Heart left ventricle (tissue), 16 donors: ENCODE results near the gene JAKMIP1. TPM values are rescaled to one million over a fixed set of nuclear protein-coding genes. Genes with fewer than 3 reads are reported as not detected.

Source experiments
- ATAC-seq, 4 donors: fragments of 200-7000 bp; cut with Tn5 transposase; one replicate each; pipeline ENCODE4 v1.9.1; 2020 to 2022; ENCODE audit warnings: moderate library complexity in 4 of 4, mild to moderate bottlenecking in 3 of 4, moderate number of reproducible peaks in 1 of 4
- DNase-seq, 5 donors: peaks; one replicate each; pipeline ENCODE4 v3.0.0-alpha.2; 2020
- H3K27ac ChIP-seq, 12 donors: fragments of 200-600 bp; sonication (generic) in 4 of 12; one replicate each; pipeline versions ENCODE4 v1.5.0 to v1.8.0; 2016 to 2022; ENCODE audit warnings: mild to moderate bottlenecking in 2 of 12
- H3K27me3 ChIP-seq, 9 donors: fragments of 200-600 bp; sonication (generic) in 2 of 9; one replicate each; pipeline versions ENCODE4 v1.5.1 to v1.8.0; 2016 to 2022; ENCODE audit warnings: mild to moderate bottlenecking in 3 of 9
- H3K36me3 ChIP-seq, 9 donors: fragments of 200-600 bp; sonication (generic) in 2 of 9; one replicate each; pipeline versions ENCODE4 v1.5.0 to v1.8.0; 2018 to 2022; ENCODE audit warnings: mild to moderate bottlenecking in 2 of 9
- H3K4me1 ChIP-seq, 12 donors: fragments of 200-600 bp; sonication (generic) in 4 of 12; one replicate each; pipeline versions ENCODE4 v1.5.0 to v1.8.0; 2016 to 2022; ENCODE audit warnings: mild to moderate bottlenecking in 3 of 12
- H3K4me3 ChIP-seq, 12 donors: fragments of 200-600 bp; sonication (generic) in 4 of 12; one replicate each; pipeline versions ENCODE4 v1.5.0 to v1.8.0; 2017 to 2022; ENCODE audit warnings: mild to moderate bottlenecking in 9 of 12, moderate library complexity in 4 of 12
- H3K9me3 ChIP-seq, 12 donors: fragments of 200-600 bp; sonication (generic) in 4 of 12; one replicate each; pipeline versions ENCODE4 v1.5.0 to v1.8.0; 2016 to 2022; ENCODE audit warnings: mild to moderate bottlenecking in 1 of 12
- POLR2A ChIP-seq, 2 donors: fragments of 450-650 bp; IDR thresholded peaks; one replicate each; pipeline ENCODE4 v1.6.1; 2017; ENCODE audit warnings: antibody characterized with exemption in 2 of 2, mild to moderate bottlenecking in 2 of 2, moderate library complexity in 2 of 2
- WGBS, 4 donors: extraction: QIAGEN DNeasy Blood & Tissue Kit in 2 of 4; methylation state at CpG; one replicate each; pipeline versions ENCODE4 v1.1.5 to v1.1.7; 2013 to 2018; 5-methylcytosine and 5-hydroxymethylcytosine counted together
- intact Hi-C, 10 donors: fragments of 100-400 bp; cut with DNase I; formaldehyde crosslinking; loops; one replicate each; pipeline versions ENCODE4 v1.11.1 to v1.14.2; 2022
- polyA plus RNA-seq, 2 donors: library from polyadenylated mRNA; stranded (reverse); fragments of 200-250 nt; gene quantifications; one replicate each; pipeline ENCODE4 v1.2.3, GENCODE V29; 2013
- total RNA-seq, 9 donors: library from RNA; depleted of rRNA in 2 of 9; stranded (reverse); fragments of >200 nt in 2 of 9; fragmentation: NEBNext Ultra II Directional in 3 of 9; extraction: Animal tissue kit (Norgen Biotek cat#: 25700) in 3 of 9; gene quantifications; one replicate each; pipeline versions ENCODE4 v1.1.0 to v1.2.4, GENCODE V29; 2016 to 2023
- TF ChIP-seq, protein P1 (sequence below), 12 donors: fragments of 200-600 bp; sonication (generic) in 4 of 12; IDR thresholded peaks; one replicate each; pipeline versions ENCODE4 v1.5.0 to v1.8.0; 2018 to 2022; ENCODE audit warnings: antibody characterized with exemption in 12 of 12, mild to moderate bottlenecking in 5 of 12
- donor health status: ischemic (EF 13 %, LVEDD 7.1; RV severe dilation, severe dysfunction).
- donor health status: healthy with polysubstance abuse.
- donor health status: DM: no; HTN: yes; CAD: no.
- donor health status: DM: no; HTN: no; CAD: no.
- donor health status: ischemic (EF 25% LVEDD 6.9; RV normal size, moderate dysfunction).
- donor health status: ischemic (EF 25% LVEDD 5.7; RV mildly dilated, moderate dysfunction).
- donor health status: healthy.
- donor health status: DM: yes; HTN: yes; CAD: no.
- donor health status: ischemic (EF 35%, LVEDD 5.7; RV mildly dilated, moderate dysfunction).
- donor health status: nonischemic (EF 11% LVEDD 7.7; RV severe dilation, severe dysfunction).
- donor health status: DM: yes; HTN: yes; CAD: no.
- donor health status: PGD.
- donor health status: ischemic (EF 29% LVEDD 5.4; RV normal size, mild dysfunction).
- donor health status: nonischemic (EF 23%, LVEDD 6.1; RV moderate dilation, normal function).

Gene JAKMIP1
- total and polyA plus RNA-seq, 11 donors: 0.01 to 0.99 (median 0.23) TPM; not detected in 6

DNA sequence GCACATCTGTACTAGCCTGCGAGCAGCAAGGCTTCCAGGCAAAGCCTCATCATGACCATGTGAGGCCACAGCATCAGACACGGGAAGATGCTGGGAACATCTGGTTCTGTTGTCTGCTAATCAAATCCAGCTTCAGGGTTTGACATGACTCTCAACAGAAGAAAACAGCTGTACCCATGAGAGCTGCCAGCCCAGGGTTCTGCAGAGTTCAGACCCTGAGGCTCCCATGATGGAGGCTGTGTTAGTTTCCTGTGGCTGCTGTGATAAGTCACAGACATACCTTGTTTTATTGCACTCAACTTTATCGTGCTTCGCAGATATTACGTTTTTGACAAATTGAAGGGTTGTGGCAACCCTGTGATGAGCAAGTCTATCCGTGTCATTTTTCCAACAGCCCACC is 37.5 kb downstream of the JAKMIP1 start:
- WGBS, 4 donors: 89 to 92% (median 90%) methylated on average over 6 of the region's 6 CpGs

DNA sequence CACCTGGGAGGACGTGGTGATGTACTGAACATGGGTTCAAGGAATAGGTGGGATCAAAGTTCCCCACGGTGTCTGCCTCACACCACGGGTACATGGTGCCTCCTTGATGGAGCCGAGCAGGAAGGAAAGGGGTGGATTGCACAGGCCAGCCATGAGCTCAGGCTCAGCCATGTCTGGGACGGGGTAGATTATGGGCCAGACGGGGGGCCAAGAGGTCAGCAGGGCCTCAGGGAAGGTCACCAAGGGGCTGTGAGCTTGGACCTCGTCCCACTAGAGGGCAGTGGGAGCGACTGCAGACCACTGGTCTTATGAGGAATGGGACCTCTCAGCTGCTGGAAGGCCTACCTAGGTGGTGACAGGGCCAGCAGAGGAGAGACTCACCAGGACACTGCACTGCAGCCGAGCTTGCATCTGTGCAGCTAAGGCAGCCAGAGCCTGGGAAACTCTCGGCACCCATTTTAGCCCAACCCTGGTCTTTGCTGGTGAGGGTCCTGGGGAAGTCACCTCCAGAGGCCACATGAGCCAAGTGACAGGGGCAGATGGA is 38.4 kb downstream of the JAKMIP1 start:
- H3K27me3 ChIP-seq: peaks cover 0 to 7% (median 0%) of the 10 kb centered on the region in 9 donors
- H3K9me3 ChIP-seq: peaks cover 0 to 17% (median 6%) of the 10 kb centered on the region in 12 donors
- no peak overlapping the region for H3K4me3 ChIP-seq
- intact Hi-C loops: no loop called here
- H3K27ac ChIP-seq: no peak overlapping the region
- TF ChIP-seq POLR2A (IDR thresholded peaks at IDR 0.05): no peak
- WGBS, 4 donors: 62 to 78% (median 64%) methylated on average over 8 to 10 of the region's 10 CpGs
- H3K4me1 ChIP-seq: no peaks in the 10 kb centered on the region
- ATAC-seq (no peak), DNase-seq (no peak)
- no peaks in the 10 kb centered on the region for H3K36me3 ChIP-seq

More for the DNA sequence above, 37.5 kb downstream of the JAKMIP1 start:
- Histone ChIP-seq H3K27me3 (peaks cover 0 to 7% (median 0%) of the 10 kb centered on the region in 9 donors), H3K27ac (no peak overlapping the region), H3K9me3 (peaks cover 0 to 17% (median 6%) of the 10 kb centered on the region in 12 donors), H3K4me1 (no peaks in the 10 kb centered on the region), H3K4me3 (no peak overlapping the region), H3K36me3 (no peaks in the 10 kb centered on the region)
- ATAC-seq (no peak), DNase-seq (no peak)
- intact Hi-C loops: no loop called here
- TF ChIP-seq, protein P1, sequence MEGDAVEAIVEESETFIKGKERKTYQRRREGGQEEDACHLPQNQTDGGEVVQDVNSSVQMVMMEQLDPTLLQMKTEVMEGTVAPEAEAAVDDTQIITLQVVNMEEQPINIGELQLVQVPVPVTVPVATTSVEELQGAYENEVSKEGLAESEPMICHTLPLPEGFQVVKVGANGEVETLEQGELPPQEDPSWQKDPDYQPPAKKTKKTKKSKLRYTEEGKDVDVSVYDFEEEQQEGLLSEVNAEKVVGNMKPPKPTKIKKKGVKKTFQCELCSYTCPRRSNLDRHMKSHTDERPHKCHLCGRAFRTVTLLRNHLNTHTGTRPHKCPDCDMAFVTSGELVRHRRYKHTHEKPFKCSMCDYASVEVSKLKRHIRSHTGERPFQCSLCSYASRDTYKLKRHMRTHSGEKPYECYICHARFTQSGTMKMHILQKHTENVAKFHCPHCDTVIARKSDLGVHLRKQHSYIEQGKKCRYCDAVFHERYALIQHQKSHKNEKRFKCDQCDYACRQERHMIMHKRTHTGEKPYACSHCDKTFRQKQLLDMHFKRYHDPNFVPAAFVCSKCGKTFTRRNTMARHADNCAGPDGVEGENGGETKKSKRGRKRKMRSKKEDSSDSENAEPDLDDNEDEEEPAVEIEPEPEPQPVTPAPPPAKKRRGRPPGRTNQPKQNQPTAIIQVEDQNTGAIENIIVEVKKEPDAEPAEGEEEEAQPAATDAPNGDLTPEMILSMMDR (IDR thresholded peaks at IDR 0.05): no peak
- TF ChIP-seq POLR2A (IDR thresholded peaks at IDR 0.05): no peak

DNA sequence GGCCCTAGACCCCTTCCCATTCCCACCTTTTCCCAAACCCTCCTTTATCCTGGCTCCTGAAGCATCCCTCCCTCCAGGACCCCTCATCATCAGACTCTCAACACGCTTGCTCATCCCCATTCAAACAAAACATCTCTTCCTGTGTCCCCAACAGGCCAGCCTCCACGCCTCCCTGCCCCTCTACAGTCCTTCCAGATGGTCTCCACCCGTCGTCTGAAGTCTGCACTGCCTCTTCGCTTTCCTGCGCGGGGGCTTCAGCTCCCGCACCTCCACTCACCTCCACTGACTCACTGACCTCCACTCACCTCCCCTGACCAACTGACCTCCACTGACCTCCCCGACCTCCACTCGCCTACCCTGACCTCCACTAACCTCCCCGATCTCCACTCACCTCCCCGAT is 39.8 kb downstream of the JAKMIP1 start:
- intact Hi-C loops: no loop called here
- H3K4me1 ChIP-seq: no peaks in the 10 kb centered on the region
- no peak for DNase-seq
- H3K4me3 ChIP-seq: no peak overlapping the region
- peaks cover 0 to 17% (median 6%) of the 10 kb centered on the region in 12 donors for H3K9me3 ChIP-seq
- no peak for ATAC-seq
- TF ChIP-seq, protein P1 (IDR thresholded peaks at IDR 0.05): no peak
- no peak for TF ChIP-seq POLR2A (IDR thresholded peaks at IDR 0.05)
- peaks cover 0 to 8% (median 0%) of the 10 kb centered on the region in 9 donors for H3K27me3 ChIP-seq
- H3K36me3 ChIP-seq: no peaks in the 10 kb centered on the region
- no peak overlapping the region for H3K27ac ChIP-seq
- WGBS, 4 donors: 81 to 87% (median 84%) methylated on average over 12 of the region's 12 CpGs

DNA sequence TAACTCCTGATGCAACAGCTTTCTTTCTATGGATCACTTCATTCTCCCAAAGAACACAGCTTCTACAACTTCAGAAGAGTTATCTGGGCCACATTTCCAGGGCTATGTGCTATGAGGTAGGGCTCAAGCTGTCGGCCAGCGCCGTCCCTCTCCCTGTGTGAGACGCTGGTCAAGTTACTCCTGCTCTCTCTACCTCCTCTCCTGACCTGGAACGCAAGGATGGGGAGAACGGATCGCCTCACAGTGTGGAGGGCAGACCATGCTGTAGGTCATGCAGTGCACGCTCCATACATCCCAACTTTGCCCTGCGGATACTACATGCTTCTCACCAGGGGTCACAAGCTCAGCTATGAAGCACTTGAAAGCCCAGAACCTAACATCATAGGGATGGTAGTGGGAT is 42.4 kb downstream of the JAKMIP1 start:
- peaks cover 0 to 32% (median 0%) of the 10 kb centered on the region in 9 donors for H3K27me3 ChIP-seq
- H3K4me3 ChIP-seq: no peak overlapping the region
- ATAC-seq: no peak
- DNase-seq: no peak
- intact Hi-C loops: no loop called here
- WGBS, 4 donors: 87 to 95% (median 91%) methylated on average over 9 of the region's 9 CpGs
- no peak for TF ChIP-seq POLR2A (IDR thresholded peaks at IDR 0.05)
- TF ChIP-seq, protein P1 (IDR thresholded peaks at IDR 0.05): no peak
- H3K27ac ChIP-seq: no peak overlapping the region
- no peaks in the 10 kb centered on the region for H3K9me3 ChIP-seq
- H3K36me3 ChIP-seq: no peaks in the 10 kb centered on the region
- H3K4me1 ChIP-seq: no peaks in the 10 kb centered on the region
